Panc1 (cell line): ENCODE measurements around the gene NDUFB4. TPM values are rescaled to one million over a fixed set of nuclear protein-coding genes. Genes with fewer than 3 reads are reported as not detected.
A peak's percentile ranks its signal among the peaks of the same experiment; 100 is the strongest.

Experiments used
- ATAC-seq: fragments of 200-7000 bp; cut with Tn5 transposase; 2 replicates; pipeline ENCODE4 v1.9.1; 2020; ENCODE audit warnings: mild to moderate bottlenecking, moderate library complexity
- BruUV-seq: library from RNA; stranded (reverse); fragments of 400-500 nt; replicated peaks from 2 replicates; lab custom pipeline; 2021; lab: Mats Ljungman, UMichigan
- CTCF ChIA-PET: fragments of 300-600 bp; sonication (Branson Sonifier 250); formaldehyde crosslinking; loops from one replicate; lab custom pipeline; 2022; ENCODE audit warnings: antibody characterized with exemption; lab: Charles Lee
- POLR2A ChIA-PET: fragments of 300-600 bp; sonication (Branson Sonifier 250); formaldehyde crosslinking; loops from one replicate; lab custom pipeline; 2022; ENCODE audit warnings: antibody characterized with exemption; lab: Charles Lee
- DNase-seq: peaks from one replicate; pipeline ENCODE4 v3.0.0-alpha.2; 2010; ENCODE audit warnings: low read depth, low spot score
- H3K27ac ChIP-seq: 2 replicates; pipeline ENCODE4 v1.5.1; 2011; ENCODE audit warnings: mild to moderate bottlenecking, low read length, inconsistent platforms
- H3K27me3 ChIP-seq: fragments of 200-500 bp; sonication (Bioruptor generic); 2 replicates; pipeline ENCODE4 v1.6.0; 2014; ENCODE audit warnings: low read length, inconsistent platforms; ENCODE audit not compliant: control insufficient read depth, insufficient read depth
- H3K36me3 ChIP-seq: fragments of 200-500 bp; sonication (Bioruptor generic); 2 replicates; pipeline ENCODE4 v1.5.1; 2014; ENCODE audit warnings: inconsistent platforms, mild to moderate bottlenecking, low read length, moderate library complexity; ENCODE audit not compliant: control insufficient read depth, insufficient read depth
- H3K4me1 ChIP-seq: 2 replicates; pipeline ENCODE4 v1.5.1; 2011; ENCODE audit warnings: inconsistent platforms, mild to moderate bottlenecking, low read length, moderate library complexity; ENCODE audit not compliant: control insufficient read depth, insufficient read depth
- H3K4me3 ChIP-seq, 2 experiments: 2 replicates each; pipeline ENCODE4 v1.5.1; 2011 to 2012; ENCODE audit warnings: low read depth in 2 of 2, low read length in 2 of 2, mild to moderate bottlenecking in 2 of 2, inconsistent platforms in 1 of 2, moderate library complexity in 1 of 2
- H3K9me3 ChIP-seq: fragments of 200-500 bp; sonication (Bioruptor generic); 2 replicates; pipeline ENCODE4 v1.5.1; 2014; ENCODE audit warnings: low read depth, mild to moderate bottlenecking, inconsistent platforms, low read length, moderate library complexity; ENCODE audit not compliant: control insufficient read depth, insufficient read depth
- CTCF ChIP-seq: fragments of 450-650 bp; IDR thresholded peaks from 2 replicates; pipeline ENCODE4 v1.5.1; 2017; ENCODE audit warnings: mild to moderate bottlenecking
- POLR2AphosphoS5 ChIP-seq: IDR thresholded peaks from 2 replicates; pipeline ENCODE4 v1.6.1; 2012; ENCODE audit warnings: mild to moderate bottlenecking, low read depth, low read length, moderate library complexity
- REST ChIP-seq, 2 experiments: IDR thresholded peaks; 2 replicates each; pipeline ENCODE4 v1.6.1; 2011 to 2012; ENCODE audit warnings: low read depth in 2 of 2, control low read depth in 1 of 2, low read length in 1 of 2, mild to moderate bottlenecking in 1 of 2, moderate library complexity in 1 of 2; ENCODE audit not compliant: insufficient read depth in 1 of 2
- SIN3A ChIP-seq: IDR thresholded peaks from 2 replicates; pipeline ENCODE4 v1.6.1; 2012; ENCODE audit warnings: low read depth, mild to moderate bottlenecking, low read length, moderate library complexity, borderline replicate concordance; ENCODE audit not compliant: insufficient read depth
- TCF7L2 ChIP-seq: IDR thresholded peaks from 2 replicates; pipeline ENCODE4 v1.6.1; 2011; ENCODE audit warnings: mild to moderate bottlenecking, low read depth, low read length, inconsistent platforms
- in situ Hi-C: cut with HindIII; loops from 2 replicates; pipeline ENCODE4 v1.10.0; 2016; ENCODE audit warnings: low sequenced_read_pairs, low pct_unique_long_range_greater_than_20kb
- intact Hi-C: fragments of 100-400 bp; cut with micrococcal nuclease; formaldehyde crosslinking; loops from one replicate; pipeline ENCODE4 v1.10.0; 2022; ENCODE audit not compliant: unreplicated experiment
- total RNA-seq: library from RNA; stranded (reverse); gene quantifications from one replicate; pipeline ENCODE4 v1.2.1, GENCODE V29; 2021; ENCODE audit not compliant: unreplicated experiment

The NDUFB4 gene
- total RNA-seq, 1 experiment from 2014 or later, result 208 TPM

GRCh38 chr3:120604784-120605183 lies 8.6 kb downstream of the NDUFB4 start:
- Histone ChIP-seq H3K36me3 (peaks cover 22% of the 10 kb centered on the region), H3K9me3 (no peaks in the 10 kb centered on the region), H3K27ac (no peak overlapping the region), H3K4me3 (no peak overlapping the region), H3K27me3 (no peaks in the 10 kb centered on the region), H3K4me1 (no peaks in the 10 kb centered on the region)
- peak; percentile 64 for ATAC-seq
- in situ Hi-C loops, result no loop called here
- ChIA-PET POLR2A (no interaction called here), CTCF (interaction anchor here (0.6 to 0.9 kb wide), 2 partner anchors 39 to 190 kb away, joined by 3 read pairs; no protein-coding TSS in a partner anchor)
- no peak for TF ChIP-seq SIN3A
- TF ChIP-seq CTCF, result no peak
- no peak for TF ChIP-seq POLR2AphosphoS5
- no peak for TF ChIP-seq TCF7L2
- TF ChIP-seq REST (IDR thresholded peaks at IDR 0.05; ENCODE audit: insufficient read depth in 1 of 2, low read depth in 2 of 2, low read length in 1 of 2), result no peak
- DNase-seq, result no peak
- intact Hi-C loops, result no loop called here
- BruUV-seq, result no TSS peak

- TF ChIP-seq REST (IDR thresholded peaks at IDR 0.05; ENCODE audit: insufficient read depth in 1 of 2, low read depth in 2 of 2, low read length in 1 of 2) (no peak), CTCF (no peak), TCF7L2 (no peak), POLR2AphosphoS5 (no peak), SIN3A (no peak)
- in situ Hi-C loops (no loop called here), intact Hi-C loops (no loop called here)
- no peak for ATAC-seq
- no TSS peak for BruUV-seq
- 0 out of 2 replicates have a peak, but pooled peaks cover 3% of the 10 kb centered on the region for H3K27me3 ChIP-seq
- ChIA-PET POLR2A (no interaction called here), CTCF (no interaction called here)
- no peak overlapping the region for H3K27ac ChIP-seq
- H3K4me3 ChIP-seq, result no peak overlapping the region
- H3K4me1 ChIP-seq, result no peaks in the 10 kb centered on the region
- DNase-seq, result no peak
- H3K9me3 ChIP-seq, result no peaks in the 10 kb centered on the region
- H3K36me3 ChIP-seq, result no peaks in the 10 kb centered on the region
These were observed 12.4 kb downstream of the NDUFB4 start for GRCh38 chr3:120608506-120608905.
